HUES64 (cell line): ENCODE data around the gene NPY.

ENCODE experiments used
- H3K27ac ChIP-seq: 2 replicates; pipeline ENCODE4 v1.7.0; 2013; ENCODE audit warnings: low read depth, low read length, inconsistent platforms
- H3K27me3 ChIP-seq: 2 replicates; pipeline ENCODE4 v1.6.1; 2013; ENCODE audit warnings: mild to moderate bottlenecking, low read length; ENCODE audit not compliant: insufficient read depth
- H3K36me3 ChIP-seq: 2 replicates; pipeline ENCODE4 v1.6.1; 2013; ENCODE audit warnings: mild to moderate bottlenecking, low read length; ENCODE audit not compliant: insufficient read depth
- H3K4me1 ChIP-seq: 2 replicates; pipeline ENCODE4 v1.6.1; 2013; ENCODE audit warnings: mild to moderate bottlenecking, low read length, moderate library complexity; ENCODE audit not compliant: insufficient read depth
- H3K4me3 ChIP-seq: 2 replicates; pipeline ENCODE4 v1.5.1; 2013; ENCODE audit warnings: mild to moderate bottlenecking, low read length, moderate library complexity
- H3K9ac ChIP-seq: 2 replicates; pipeline ENCODE4 v1.6.1; 2013; ENCODE audit warnings: mild to moderate bottlenecking, low read depth, low read length
- H3K9me3 ChIP-seq: 2 replicates; pipeline ENCODE4 v1.6.1; 2013; ENCODE audit warnings: low read depth, low read length; ENCODE audit not compliant: insufficient read depth
- WGBS: fragments of 150-250, 120-280 bp; methylation state at CpG from one replicate; pipeline ENCODE4 v1.1.7; 2013; ENCODE audit warnings: missing lambda C conversion rate; 5-methylcytosine and 5-hydroxymethylcytosine counted together

The NPY gene

DNA sequence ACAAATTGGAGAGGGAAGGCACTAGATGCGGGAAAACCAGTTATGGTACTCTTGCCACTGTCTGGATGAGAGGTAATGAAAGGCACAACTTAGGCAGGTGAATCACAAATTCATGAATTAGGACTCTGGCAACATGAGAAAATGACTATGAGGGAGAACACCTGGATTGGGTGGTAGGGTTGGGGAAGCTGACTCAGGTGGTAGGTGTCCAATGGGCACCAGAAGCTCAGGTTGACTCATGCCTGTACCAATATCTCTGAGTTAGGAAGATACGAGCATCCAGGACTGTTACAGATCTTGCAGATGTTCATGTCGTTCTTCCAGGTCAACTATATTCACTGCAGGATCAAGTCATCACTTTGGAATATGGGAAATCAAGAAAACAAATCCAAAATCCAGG is 56.7 kb downstream of the NPY start:
- no peak overlapping the region for H3K9ac ChIP-seq
- WGBS: 97% methylated on average over 3 of the region's 3 CpGs
- peaks cover 24% of the 10 kb centered on the region for H3K27me3 ChIP-seq
- peaks cover 29% of the 10 kb centered on the region for H3K4me1 ChIP-seq
- H3K36me3 ChIP-seq: no peaks in the 10 kb centered on the region
- no peaks in the 10 kb centered on the region for H3K9me3 ChIP-seq
- H3K27ac ChIP-seq: no peak overlapping the region
- no peak overlapping the region for H3K4me3 ChIP-seq
